Astrocyte (in vitro differentiated cells and primary cell): ENCODE data around the gene HPN.

Experiments used
- CTCF ChIP-seq: IDR thresholded peaks from 2 replicates; pipeline ENCODE4 v1.5.1; 2011; ENCODE audit warnings: low read depth, mild to moderate bottlenecking, inconsistent platforms, low read length, moderate library complexity; ENCODE audit not compliant: insufficient read depth
- EZH2 ChIP-seq: IDR thresholded peaks from 2 replicates; pipeline ENCODE4 v1.6.1; 2012; ENCODE audit warnings: mild to moderate bottlenecking, low read length, inconsistent platforms; ENCODE audit not compliant: insufficient read depth

- TF ChIP-seq CTCF (no peak), EZH2 (no peak)
These were observed 69.5 kb downstream of the HPN start for GRCh38 chr19:35110974-35111373.
